GM12878 (cell line): ENCODE results near the gene CAVIN2. TPM values are rescaled to one million over a fixed set of nuclear protein-coding genes. Genes with fewer than 3 reads are reported as not detected.

Source experiments
- ATAC-seq: fragments of 200-7000 bp; cut with Tn5 transposase; 3 replicates; pipeline ENCODE4 v1.9.1; 2020; ENCODE audit warnings: mild to moderate bottlenecking, moderate library complexity
- BruUV-seq: library from RNA; stranded (reverse); fragments of 400-500 nt; replicated peaks from 2 replicates; lab custom pipeline; 2021; lab: Mats Ljungman, UMichigan
- CTCF ChIA-PET: fragments of 300-600 bp; sonication (Branson Sonifier 250); formaldehyde crosslinking; extraction: SDS; loops from one replicate; lab custom pipeline; 2021; ENCODE audit warnings: inconsistent platforms; lab: Yijun Ruan, JAX
- POLR2A ChIA-PET: fragments of 350-600 bp; formaldehyde crosslinking; extraction: SDS; loops from one replicate; lab custom pipeline; 2021; ENCODE audit warnings: inconsistent platforms; lab: Charles Lee
- RAD21 ChIA-PET: fragments of 300-600 bp; sonication (Branson Sonifier 250); formaldehyde crosslinking; loops from one replicate; lab custom pipeline; 2023; ENCODE audit warnings: antibody characterized with exemption; ENCODE audit not compliant: unreplicated experiment; lab: Charles Lee
- SMC1A ChIA-PET: fragments of 300-600 bp; sonication (Branson Sonifier 250); formaldehyde crosslinking; loops from one replicate; lab custom pipeline; 2023; ENCODE audit not compliant: unreplicated experiment, uncharacterized antibody; lab: Charles Lee
- DNase-seq: peaks from one replicate; pipeline ENCODE4 v3.0.0-alpha.2; 2011; ENCODE audit warnings: low read depth, low spot score
- FAIRE-seq: peaks from 3 replicates; lab custom pipeline; 2011; peaks lifted over from hg19 to GRCh38; lab: Jason Lieb, UNC
- H2AFZ ChIP-seq: 2 replicates; pipeline ENCODE4 v1.6.0; 2011; ENCODE audit warnings: low read depth, low read length, control low read depth; ENCODE audit not compliant: control insufficient read depth
- H3K27ac ChIP-seq: 2 replicates; pipeline ENCODE4 v1.5.1; 2011; ENCODE audit warnings: control low read depth; ENCODE audit not compliant: control insufficient read depth, insufficient read depth
- H3K27me3 ChIP-seq, 2 experiments: replicated peaks in 1 of 2; 2 replicates each; pipeline versions ENCODE4 v1.6.0 to v1.6.1; 2011; ENCODE audit warnings: low read length in 1 of 2; ENCODE audit not compliant: control insufficient read depth in 2 of 2, insufficient read depth in 2 of 2
- H3K36me3 ChIP-seq, 2 experiments: 2 replicates each; pipeline ENCODE4 v1.5.1; 2011; ENCODE audit warnings: low read length in 1 of 2; ENCODE audit not compliant: control insufficient read depth in 2 of 2, insufficient read depth in 2 of 2
- H3K4me1 ChIP-seq: 2 replicates; pipeline ENCODE4 v1.6.1; 2011; ENCODE audit warnings: mild to moderate bottlenecking, low read length, moderate library complexity, mixed read lengths; ENCODE audit not compliant: control insufficient read depth, insufficient read depth
- H3K4me2 ChIP-seq: 2 replicates; pipeline ENCODE4 v1.6.0; 2011; ENCODE audit warnings: control low read depth; ENCODE audit not compliant: control insufficient read depth, insufficient read depth
- H3K4me3 ChIP-seq: fragments of 200-600 bp; sonication (generic); 2 replicates; pipeline ENCODE4 v1.5.1; 2016
- H3K79me2 ChIP-seq: 2 replicates; pipeline ENCODE4 v1.6.0; 2011; ENCODE audit warnings: low read length; ENCODE audit not compliant: control insufficient read depth, insufficient read depth
- H3K9ac ChIP-seq: 2 replicates; pipeline ENCODE4 v1.8.0; 2011; ENCODE audit warnings: low read length, control low read depth, mixed read lengths; ENCODE audit not compliant: control insufficient read depth, insufficient read depth
- H3K9me3 ChIP-seq: replicated peaks from 3 replicates; pipeline ENCODE4 v1.5.1; 2011; ENCODE audit warnings: mild to moderate bottlenecking, low read length; ENCODE audit not compliant: control insufficient read depth, insufficient read depth
- H4K20me1 ChIP-seq: 2 replicates; pipeline ENCODE4 v1.6.0; 2011; ENCODE audit not compliant: control insufficient read depth, insufficient read depth
- BMI1 ChIP-seq: fragments of 450-650 bp; IDR thresholded peaks from 2 replicates; pipeline ENCODE4 v1.6.1; 2016; ENCODE audit warnings: mild to moderate bottlenecking, moderate library complexity, borderline replicate concordance
- POLR2A ChIP-seq: IDR thresholded peaks from 2 replicates; pipeline ENCODE4 v1.6.1; 2011; ENCODE audit warnings: low read depth, mild to moderate bottlenecking, low read length
- PRDM15 ChIP-seq: fragments of 450-650 bp; formaldehyde crosslinking; IDR thresholded peaks from 2 replicates; pipeline ENCODE4 v1.4.0; 2020; ENCODE audit warnings: mild to moderate bottlenecking, moderate library complexity
- RAD21 ChIP-seq: IDR thresholded peaks from 2 replicates; pipeline ENCODE4 v1.6.1; 2011; ENCODE audit warnings: mild to moderate bottlenecking, low read depth, low read length, moderate library complexity; ENCODE audit not compliant: insufficient read depth
- RELA ChIP-seq: fragments of 450-650 bp; IDR thresholded peaks from 2 replicates; pipeline ENCODE4 v1.8.0; 2014; ENCODE audit warnings: borderline replicate concordance; ENCODE audit not compliant: partially characterized antibody
- SREBF1 ChIP-seq: IDR thresholded peaks from 2 replicates; pipeline ENCODE4 v1.6.1; 2012; ENCODE audit warnings: mild to moderate bottlenecking, low read length
- ZNF217 ChIP-seq: fragments of 450-650 bp; IDR thresholded peaks from 2 replicates; pipeline ENCODE4 v1.6.1; 2017; ENCODE audit warnings: antibody characterized with exemption, mild to moderate bottlenecking
- ZNF592 ChIP-seq: fragments of 450-650 bp; IDR thresholded peaks from 2 replicates; pipeline ENCODE4 v1.6.1; 2017; ENCODE audit warnings: mild to moderate bottlenecking, moderate library complexity
- ZSCAN29 ChIP-seq: fragments of 450-650 bp; IDR thresholded peaks from 2 replicates; pipeline ENCODE4 v1.6.1; 2017; ENCODE audit warnings: mild to moderate bottlenecking, moderate library complexity
- ZZZ3 ChIP-seq: IDR thresholded peaks from 2 replicates; pipeline ENCODE4 v1.6.1; 2011; ENCODE audit warnings: low read depth; ENCODE audit not compliant: control insufficient read depth, insufficient read length
- WGBS: methylation state at CpG from one replicate; pipeline ENCODE4 v1.1.6; 2016; ENCODE audit warnings: low lambda C conversion rate; ENCODE audit not compliant: insufficient replicate concordance, insufficient coverage; ENCODE audit errors: missing lambda C conversion rate; 5-methylcytosine and 5-hydroxymethylcytosine counted together
- in situ Hi-C: fragments of 300-500 bp; cut with MboI; formaldehyde crosslinking; loops from 9 replicates; pipeline ENCODE4 v1.14.3; 2018; ENCODE audit warnings: mixed read lengths
- intact Hi-C: fragments of 100-400 bp; cut with micrococcal nuclease; formaldehyde crosslinking; loops from one replicate; pipeline ENCODE4 v1.14.2; 2022; ENCODE audit not compliant: unreplicated experiment
- polyA plus RNA-seq, 11 experiments: library from polyadenylated mRNA; depleted of rRNA in 4 of 11; unstranded in 6 of 11; stranded (reverse) in 5 of 11; fragments of >200 nt; fragmentation: Nextera tagmentation in 4 of 11; fragmentation: Illumina TruSeq in 1 of 11; extraction: Ambion mirVana in 4 of 11; extraction: Trizol in 1 of 11; gene quantifications; 1 replicate in 1 of 11; 2 replicates in 10 of 11; pipeline versions ENCODE4 v1.2.1 to v1.2.3, GENCODE V29; 2011 to 2016; ENCODE audit warnings: inconsistent platforms in 2 of 11, missing spikeins in 2 of 11, low read depth in 1 of 11
- total RNA-seq, 4 experiments: library from RNA; depleted of rRNA in 3 of 4; stranded (reverse); fragments of >200 nt in 3 of 4; fragmentation: Illumina TruSeq in 1 of 4; extraction: Trizol in 1 of 4; gene quantifications; 2 replicates each; pipeline versions ENCODE4 v1.2.1 to v1.2.3, GENCODE V29; 2013 to 2021

Gene CAVIN2
- total and polyA plus RNA-seq, 10 of the 15 experiments (the other 5 are each of a cell fraction or from before 2014, with no cell fraction given) = not detected

- H3K27me3 ChIP-seq = peaks cover 0 to 6% of the 10 kb centered on the region in 2 experiments; a peak in 3 of 4 replicates
- no peaks in the 10 kb centered on the region for H3K79me2 ChIP-seq
- intact Hi-C loops = loop anchor here (5.0 kb wide), 3 partner anchors 52 to 422 kb away; no protein-coding TSS in a partner anchor
- no peak overlapping the region for H3K27ac ChIP-seq
- no peak for FAIRE-seq
- no peak overlapping the region for H3K9ac ChIP-seq
- no peak overlapping the region for H3K4me2 ChIP-seq
- POLR2A ChIA-PET = interaction anchor here (0.6 kb wide), 1 partner anchor 12 kb away, joined by 4 read pairs; no protein-coding TSS in a partner anchor
- H3K36me3 ChIP-seq = no peaks in the 10 kb centered on the region
- in situ Hi-C loops = loop anchor here (5.0 kb wide), 1 partner anchor 298 kb away; no protein-coding TSS in a partner anchor
- RAD21 ChIA-PET = interaction anchor here (1.4 to 9.9 kb wide), 3 partner anchors 52 to 312 kb away, joined by 3 to 222 read pairs (median 4); no protein-coding TSS in a partner anchor
- WGBS = 53% methylated on average over 7 of the region's 7 CpGs
- no peak for ATAC-seq
- H3K4me3 ChIP-seq = no peak overlapping the region
- CTCF ChIA-PET = interaction anchor here (1.0 to 4.0 kb wide), 3 partner anchors 58 to 298 kb away, joined by 3 to 23 read pairs (median 3); no protein-coding TSS in a partner anchor
- no peaks in the 10 kb centered on the region for H4K20me1 ChIP-seq
- H3K9me3 ChIP-seq = no peaks in the 10 kb centered on the region
- DNase-seq = no peak
- no TSS peak for BruUV-seq
- no peaks in the 10 kb centered on the region for H3K4me1 ChIP-seq
- SMC1A ChIA-PET = interaction anchor here (1.0 to 11.4 kb wide), 4 partner anchors 52 to 296 kb away, joined by 3 to 244 read pairs (median 6); no protein-coding TSS in a partner anchor
- no peak for TF ChIP-seq RELA
- no peak for TF ChIP-seq ZNF217
- TF ChIP-seq PRDM15 (CRISPR knock-in tag) = no peak
- no peak for TF ChIP-seq SREBF1
- no peak for TF ChIP-seq POLR2A
- TF ChIP-seq BMI1 = no peak
- TF ChIP-seq RAD21 = no peak
- no peak for TF ChIP-seq ZNF592
- TF ChIP-seq ZZZ3 = no peak
- TF ChIP-seq ZSCAN29 = no peak
- TF ChIP-seq, all 136 proteins: peak for 0
- H2AFZ ChIP-seq = no peak overlapping the region
These were observed 17.9 kb upstream of the CAVIN2 start for GRCh38 chr2:191864628-191865374.
